DLD1 (cell line): ENCODE data around the gene LRRC10B.

Experiments used
- in situ Hi-C: cut with HindIII; loops from 2 replicates; pipeline ENCODE4 v1.10.0; 2017; ENCODE audit warnings: low sequenced_read_pairs

The LRRC10B gene

GRCh38 chr11:61486011-61486620, 22.4 kb upstream of the LRRC10B start:
- in situ Hi-C loops = no loop called here

DNA sequence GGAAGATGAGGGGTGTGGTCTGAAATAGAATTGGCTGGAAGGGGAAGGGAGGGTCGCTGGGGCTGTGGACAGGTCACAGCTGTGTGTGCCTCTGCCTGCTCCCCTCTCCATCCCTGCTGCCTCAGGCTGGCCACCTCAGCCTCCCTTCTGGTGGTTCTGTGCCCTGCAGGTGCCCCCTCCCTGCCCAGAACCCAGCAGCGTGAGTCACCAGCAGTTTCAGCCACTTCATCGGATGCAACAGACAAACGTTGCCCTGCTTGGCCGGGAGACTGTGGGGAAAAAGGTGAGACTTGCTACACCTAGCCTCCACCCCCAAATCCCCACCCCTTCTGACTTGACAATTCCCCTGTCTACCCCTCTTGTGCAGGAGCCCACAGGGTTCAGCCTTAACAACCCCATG, 21.8 kb upstream of the LRRC10B start:
- in situ Hi-C loops = no loop called here

GRCh38 chr11:61487342-61488025, 21.1 kb upstream of the LRRC10B start:
- in situ Hi-C loops = no loop called here

DNA sequence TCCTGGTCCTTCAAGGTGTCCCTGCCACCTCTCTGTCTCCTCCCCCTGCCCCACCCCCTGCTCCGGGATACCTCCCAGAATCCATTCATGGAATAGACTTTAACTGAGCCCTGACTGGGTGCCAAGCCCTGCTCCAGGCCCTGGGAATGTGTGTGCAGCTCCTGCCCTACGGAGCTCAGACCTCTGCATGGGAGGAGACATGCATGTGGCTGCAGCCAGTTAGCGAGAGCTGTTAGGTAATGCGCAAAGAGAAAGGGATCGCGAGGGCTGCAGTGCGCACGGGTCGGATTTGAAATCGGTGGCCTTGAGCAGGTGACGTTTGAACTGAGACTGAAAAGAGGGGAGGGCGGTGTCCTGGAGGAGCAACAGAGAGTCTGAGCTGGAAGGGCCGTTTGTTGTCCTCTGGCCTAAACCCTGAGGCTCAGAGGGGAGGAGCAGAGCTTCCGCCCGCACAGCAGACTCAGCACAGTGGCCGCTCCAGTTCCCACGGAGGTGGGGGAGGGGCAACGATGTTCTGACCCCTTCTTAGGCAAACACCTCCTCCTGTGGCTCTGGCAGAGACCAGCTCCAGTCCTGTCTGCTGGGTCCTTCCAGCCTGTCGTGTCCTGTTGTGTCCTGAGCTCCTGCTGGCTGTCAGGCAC, 19.8 kb upstream of the LRRC10B start:
- in situ Hi-C loops = no loop called here

GRCh38 chr11:61489833-61490721, 18.5 kb upstream of the LRRC10B start:
- in situ Hi-C loops = loop anchor here (10.0 kb wide), 1 partner anchor 145 kb away; no protein-coding TSS in a partner anchor

GRCh38 chr11:61491736-61492395, 16.7 kb upstream of the LRRC10B start:
- in situ Hi-C loops = loop anchor here (10.0 kb wide), 1 partner anchor 143 kb away; no protein-coding TSS in a partner anchor

DNA sequence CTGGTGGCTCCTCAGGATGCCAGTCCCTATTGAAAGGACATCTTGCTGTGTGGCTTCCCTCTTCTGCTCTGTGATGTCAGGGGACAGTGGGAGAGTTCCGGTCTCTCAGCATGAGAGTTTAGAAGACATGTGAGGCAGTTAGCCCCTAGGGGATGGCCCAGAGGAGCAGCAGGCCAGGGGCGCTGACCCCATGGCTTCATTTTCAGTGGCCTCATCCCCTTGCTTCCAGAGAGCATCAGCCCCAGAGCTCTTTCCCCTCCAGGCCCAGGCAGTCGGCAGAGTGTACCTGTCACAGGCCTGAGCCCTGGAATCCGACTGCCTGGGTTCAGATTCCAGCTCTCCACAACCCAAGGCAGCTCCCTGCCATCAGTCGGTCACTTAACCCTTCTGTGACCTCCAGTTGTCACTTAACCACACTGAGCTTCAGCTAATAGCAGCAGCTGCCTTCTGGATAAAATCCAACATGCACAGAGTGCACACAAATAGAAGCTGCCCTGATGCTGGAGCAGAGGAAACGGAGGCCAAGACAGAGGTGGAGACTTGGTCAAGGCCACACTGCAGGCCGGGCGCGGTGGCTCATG, 14.1 kb upstream of the LRRC10B start:
- in situ Hi-C loops = loop anchor here (10.0 kb wide), 1 partner anchor 140 kb away; no protein-coding TSS in a partner anchor

- in situ Hi-C loops = loop anchor here (10.0 kb wide), 1 partner anchor 139 kb away; no protein-coding TSS in a partner anchor
Measured at GRCh38 chr11:61495801-61496601, 12.5 kb upstream of the LRRC10B start.

GRCh38 chr11:61496602-61497400, 11.7 kb upstream of the LRRC10B start:
- in situ Hi-C loops = loop anchor here (10.0 kb wide), 1 partner anchor 138 kb away; no protein-coding TSS in a partner anchor

- in situ Hi-C loops = loop anchor here (10.0 kb wide), 1 partner anchor 137 kb away; no protein-coding TSS in a partner anchor
Measured at GRCh38 chr11:61497473-61497872, 11.1 kb upstream of the LRRC10B start.

- in situ Hi-C loops = loop anchor here (10.0 kb wide), 1 partner anchor 137 kb away; no protein-coding TSS in a partner anchor
Measured at GRCh38 chr11:61497876-61498275, 10.7 kb upstream of the LRRC10B start.

- in situ Hi-C loops = loop anchor here (10.0 kb wide), 1 partner anchor 136 kb away; no protein-coding TSS in a partner anchor
Measured at GRCh38 chr11:61498767-61499341, 9.7 kb upstream of the LRRC10B start.

- in situ Hi-C loops = loop anchor here (10.0 kb wide), 1 partner anchor 135 kb away; no protein-coding TSS in a partner anchor
Measured at GRCh38 chr11:61499816-61500491, 8.6 kb upstream of the LRRC10B start.

- in situ Hi-C loops = no loop called here
Measured at GRCh38 chr11:61502522-61502921, 6.0 kb upstream of the LRRC10B start.

DNA sequence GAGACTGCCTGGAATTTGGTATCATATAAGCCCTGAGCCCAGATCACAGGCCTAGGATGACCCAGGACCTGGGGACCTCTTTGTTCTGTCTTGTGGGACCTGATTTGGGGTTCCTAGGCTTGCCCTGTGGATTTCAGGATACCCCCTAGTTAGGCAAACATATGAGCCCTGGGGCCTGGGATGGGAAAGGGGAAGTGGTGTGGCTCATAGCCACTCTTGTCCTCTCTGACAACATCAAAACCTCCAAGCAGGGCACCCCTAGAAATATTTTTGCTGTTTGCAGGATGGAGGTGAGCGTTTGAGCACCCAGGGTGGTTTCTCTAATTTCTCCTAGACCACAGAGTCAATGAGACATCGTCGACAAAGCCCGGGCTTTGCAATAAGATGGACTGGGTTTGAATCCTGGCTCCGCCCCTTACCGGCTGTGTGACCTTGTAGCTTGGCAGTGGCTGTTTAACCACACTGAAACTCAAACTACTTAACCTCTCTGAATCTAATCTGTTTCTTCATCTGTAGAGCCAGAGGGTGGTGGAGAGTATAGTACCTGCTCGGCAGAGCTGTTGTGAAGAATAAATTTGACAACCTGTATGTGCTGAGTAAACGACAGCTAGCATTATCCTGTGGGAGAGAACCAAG, 5.3 kb upstream of the LRRC10B start:
- in situ Hi-C loops = no loop called here

DNA sequence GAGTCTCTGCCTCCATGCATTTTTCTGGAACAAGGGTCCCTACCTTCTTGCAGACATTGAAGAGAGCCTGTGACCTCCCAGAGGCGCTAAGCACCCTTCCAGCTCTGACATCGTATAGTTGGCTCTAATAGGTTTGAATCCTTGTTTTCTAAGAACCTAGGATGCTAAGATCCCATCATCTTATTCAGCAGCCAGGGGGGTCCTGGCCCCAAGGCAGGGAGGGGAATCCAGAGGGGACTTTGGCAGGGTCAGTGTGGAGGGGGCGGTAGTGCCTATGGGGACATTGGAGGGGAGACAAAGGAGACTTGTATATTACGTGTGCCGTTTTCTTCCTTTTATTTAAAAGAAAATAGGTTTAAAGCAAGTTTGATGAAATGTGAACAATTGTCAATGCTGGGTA, 3.4 kb upstream of the LRRC10B start:
- in situ Hi-C loops = no loop called here
